A673 (cell line): ENCODE data around the gene TBL3.

Experiments used
- CTCF ChIP-seq: fragments of 300-800, 200-600 bp; sonication (generic); conservative IDR thresholded peaks from 2 replicates; pipeline ENCODE4 v1.5.1; 2017; ENCODE audit warnings: low read depth, mild to moderate bottlenecking, antibody characterized with exemption, low read length, moderate library complexity, mixed read lengths
- EZH2 ChIP-seq: fragments of 200-600 bp; sonication (generic); IDR thresholded peaks from 2 replicates; pipeline ENCODE4 v1.6.1; 2017; ENCODE audit warnings: borderline replicate concordance, low read depth, mild to moderate bottlenecking, mixed read lengths, antibody characterized with exemption, low read length; ENCODE audit not compliant: poor library complexity, severe bottlenecking

DNA sequence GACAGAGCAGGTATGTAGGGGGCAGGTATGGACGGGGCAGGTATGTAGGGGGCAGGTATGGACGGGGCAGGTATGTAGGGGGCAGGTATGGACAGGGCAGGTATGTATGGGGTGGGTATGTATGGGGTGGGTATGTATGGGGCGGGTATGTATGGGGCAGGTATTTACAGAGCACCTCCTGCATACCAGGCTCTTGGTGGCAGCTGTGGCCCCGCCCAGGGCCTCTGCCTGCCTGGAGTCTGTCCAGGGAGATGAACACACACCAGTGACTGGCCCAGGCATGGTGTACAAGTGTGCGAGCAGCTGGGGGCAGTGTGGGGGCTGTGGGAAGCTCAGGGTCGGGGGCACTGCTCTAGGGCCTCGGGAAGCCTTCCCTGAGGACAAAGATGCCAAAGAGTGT is 21.8 kb upstream of the TBL3 start:
- TF ChIP-seq CTCF: no peak
- no peak for TF ChIP-seq EZH2
